ENCODE data around the gene CHL1.

Gene CHL1

DNA sequence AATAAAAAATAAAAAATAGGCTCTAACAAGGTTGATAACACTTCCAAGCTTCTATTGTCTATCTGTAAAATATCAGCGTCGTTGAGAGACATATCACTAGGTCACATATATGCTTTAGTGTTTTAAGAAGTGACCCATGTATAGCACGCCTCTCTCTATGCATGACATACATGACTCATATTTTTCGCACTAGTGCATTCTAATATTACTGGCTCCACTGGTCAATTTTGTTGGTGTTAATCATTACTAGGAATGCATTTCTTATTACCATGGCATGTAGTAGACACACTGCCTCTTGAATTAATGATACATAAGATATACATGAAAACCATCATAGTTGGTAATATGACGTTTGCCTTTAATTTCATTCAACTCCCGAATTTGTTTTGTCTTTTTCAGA lies 203.1 kb downstream of the CHL1 start:
- no peak for DNase-seq (ENCODE audit: low spot score)

DNA sequence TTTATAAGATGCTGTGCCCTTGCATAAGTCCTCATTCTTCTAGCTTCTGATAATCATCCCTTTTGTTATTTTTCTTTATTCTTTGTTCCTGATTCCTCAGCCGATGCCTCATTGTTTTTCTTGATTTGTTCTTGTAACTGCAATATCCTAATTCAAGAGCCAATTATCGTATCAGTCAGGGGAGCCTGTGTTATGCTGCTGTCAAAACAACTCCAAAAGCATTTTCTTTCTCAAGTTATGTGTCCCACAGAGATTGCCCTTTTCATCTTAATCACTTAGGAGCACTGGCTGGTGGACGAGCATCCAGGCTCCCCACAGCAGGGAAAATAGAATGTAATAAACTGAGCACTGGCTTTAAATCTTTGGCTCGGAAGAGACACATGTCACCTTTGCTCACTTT lies 207.3 kb downstream of the CHL1 start:
- no peak for DNase-seq (ENCODE audit: low spot score)

DNA sequence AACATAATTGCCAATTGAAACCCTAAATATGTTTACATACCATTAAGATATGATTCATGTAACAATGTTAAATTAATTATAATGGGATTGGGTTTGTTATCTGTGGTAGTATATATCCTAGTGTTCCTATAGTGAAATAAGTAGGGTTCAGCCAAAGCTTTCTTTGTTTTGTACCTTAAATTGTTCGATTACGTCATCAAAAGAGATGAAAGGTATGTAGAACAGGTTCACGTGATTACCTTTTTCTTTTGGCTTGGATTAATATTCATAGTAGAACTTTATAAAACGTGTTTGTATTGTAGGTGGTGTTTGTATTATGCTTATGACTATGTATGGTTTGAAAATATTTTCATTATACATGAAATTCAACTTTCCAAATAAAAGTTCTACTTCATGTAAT lies 212.4 kb downstream of the CHL1 start:
- DNase-seq (ENCODE audit: low spot score): no peak

DNA sequence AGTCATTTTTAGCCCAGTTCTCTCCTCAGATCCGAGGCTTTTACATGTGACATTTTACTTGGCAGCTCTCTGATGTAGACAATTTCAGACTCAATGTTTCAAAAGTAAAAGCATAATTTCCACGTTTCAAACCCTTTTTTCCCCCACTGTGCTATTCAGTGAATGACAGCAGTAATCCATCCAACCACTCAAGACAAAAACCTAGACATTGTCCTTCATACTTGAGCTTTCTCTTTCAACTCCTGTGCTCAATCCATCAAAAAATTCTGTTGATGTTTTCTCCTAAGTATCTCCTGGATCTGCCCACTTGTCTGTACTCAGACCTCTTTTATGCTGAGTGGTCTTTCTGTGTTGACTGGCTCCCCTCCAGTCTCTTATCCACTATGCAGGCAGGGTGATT lies 214.7 kb downstream of the CHL1 start:
- DNase-seq (ENCODE audit: low spot score): no peak

DNA sequence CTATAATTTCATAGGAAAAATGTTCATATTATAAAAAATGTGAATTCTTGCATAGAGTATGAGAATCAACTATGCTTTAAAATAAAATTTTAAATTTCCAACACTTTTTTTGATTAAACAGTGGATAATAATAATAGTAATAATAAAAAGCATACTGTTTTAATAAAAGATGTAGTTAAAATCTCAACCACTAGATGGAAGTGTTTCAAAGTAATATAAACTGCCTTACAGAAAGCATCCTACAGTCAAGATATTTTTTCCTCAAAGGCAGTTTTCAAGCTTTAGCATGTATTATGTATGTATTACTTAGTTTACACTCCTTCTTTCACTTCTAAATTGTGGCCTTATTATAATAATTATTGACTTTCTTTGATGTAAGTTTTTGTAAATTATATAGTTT lies 217.5 kb downstream of the CHL1 start:
- no peak for DNase-seq (ENCODE audit: low spot score)

DNA sequence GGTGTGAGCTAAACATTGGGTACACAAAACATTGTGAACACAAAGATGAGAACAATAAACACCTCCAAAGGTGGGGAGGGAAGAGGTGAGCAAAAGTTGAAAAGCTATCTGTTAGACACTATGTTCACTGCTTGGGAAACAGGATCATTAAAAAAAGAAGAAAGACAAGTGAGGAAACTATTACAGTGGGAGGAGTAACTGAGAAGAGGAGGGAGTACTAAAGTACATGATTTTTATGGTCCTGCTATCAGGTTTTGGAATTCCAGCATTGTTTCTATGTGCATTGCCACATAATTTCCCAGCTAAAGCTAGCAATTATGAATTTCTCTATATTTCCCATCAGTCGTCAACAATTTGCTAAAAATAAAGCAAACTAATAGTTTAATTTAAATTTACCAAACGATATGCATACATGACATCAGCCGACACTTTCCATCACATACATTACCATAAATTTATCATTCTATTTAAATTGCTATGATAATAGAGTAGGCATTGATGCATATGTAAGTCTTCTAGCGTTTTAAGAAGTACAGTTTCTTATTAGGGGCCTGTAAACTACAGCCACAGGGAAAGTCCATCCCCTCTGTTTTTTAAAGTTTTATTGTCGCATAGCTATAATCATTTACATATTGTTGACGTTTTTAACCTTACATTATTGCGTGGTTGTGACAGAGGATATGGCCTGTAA lies 221.8 kb downstream of the CHL1 start:
- no peak for DNase-seq (ENCODE audit: low spot score)

DNA sequence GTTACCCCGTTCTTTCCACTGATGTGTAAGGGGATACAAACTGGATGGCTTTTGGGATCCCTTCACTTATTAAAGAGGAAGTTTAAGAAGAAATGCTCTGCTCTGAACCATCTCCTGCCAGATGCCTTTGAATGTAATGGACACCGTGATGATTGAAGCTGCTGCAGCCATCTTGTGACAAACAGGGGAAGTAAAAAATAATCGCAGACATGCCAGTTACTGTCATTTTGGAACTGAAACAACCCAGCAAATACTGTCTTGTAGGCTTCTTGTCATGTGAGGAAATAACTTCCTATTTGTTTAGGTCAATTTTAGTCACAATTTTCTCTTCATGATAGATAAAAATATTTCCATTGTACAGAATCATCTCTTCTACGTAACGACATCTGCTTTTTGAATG lies 224.0 kb downstream of the CHL1 start:
- DNase-seq (ENCODE audit: low spot score): no peak

DNA sequence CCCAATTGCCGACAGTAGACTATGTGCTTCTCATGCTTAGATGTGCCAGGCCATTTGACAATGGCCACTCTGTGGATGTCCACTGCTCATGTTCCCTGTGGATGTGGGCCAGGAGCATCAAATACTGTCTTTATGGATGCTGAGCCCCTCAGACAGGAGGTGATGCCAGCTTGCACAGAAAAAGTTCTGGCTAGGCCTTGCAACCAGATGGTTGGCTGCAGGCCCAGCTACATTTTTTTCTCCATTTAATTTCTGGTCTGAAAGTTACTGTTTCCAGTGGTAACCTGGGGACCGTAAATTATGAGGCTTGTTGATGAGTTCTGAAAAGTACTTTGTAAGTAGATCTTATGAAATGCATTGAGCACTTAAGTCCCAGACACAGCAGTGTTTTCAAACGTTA lies 228.5 kb downstream of the CHL1 start:
- no peak for DNase-seq (ENCODE audit: low spot score)

DNA sequence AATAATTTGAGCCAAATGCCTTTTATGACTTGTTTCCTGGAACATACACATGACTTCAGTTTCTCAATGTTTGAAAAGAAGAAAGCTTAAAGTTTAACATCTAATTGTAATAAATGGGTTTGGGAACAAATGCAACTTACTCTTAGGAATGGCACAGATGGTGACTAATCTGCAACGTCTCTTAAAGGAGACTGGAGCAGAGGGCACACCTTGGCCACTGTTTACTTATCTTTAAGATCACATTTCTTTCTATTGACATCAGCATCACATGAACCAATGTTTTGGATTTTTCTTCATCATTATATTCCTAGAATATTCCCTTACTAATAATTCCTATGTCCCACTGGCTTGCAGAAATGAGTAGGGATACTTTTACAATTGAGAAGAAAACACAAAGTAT lies 229.5 kb downstream of the CHL1 start:
- DNase-seq (ENCODE audit: low spot score): no peak

DNA sequence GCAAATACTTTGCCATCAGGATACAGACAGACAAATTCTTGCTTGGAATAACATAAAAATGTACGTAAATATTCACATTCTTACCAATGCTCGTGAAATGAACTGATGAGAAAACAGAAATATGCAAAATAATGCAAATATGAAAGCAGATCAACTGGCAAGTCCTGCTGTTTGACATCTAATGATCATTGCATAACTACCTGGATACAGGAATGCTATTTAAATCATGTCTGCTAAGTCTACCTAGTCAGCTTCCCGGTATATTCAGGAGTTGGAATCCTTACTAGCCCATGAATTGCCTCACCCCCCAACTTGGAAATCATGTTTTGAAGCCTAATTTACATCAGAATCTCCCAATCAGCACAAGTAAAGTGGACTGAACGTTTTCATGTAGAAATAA lies 230.6 kb downstream of the CHL1 start:
- no peak for DNase-seq (ENCODE audit: low spot score)

DNA sequence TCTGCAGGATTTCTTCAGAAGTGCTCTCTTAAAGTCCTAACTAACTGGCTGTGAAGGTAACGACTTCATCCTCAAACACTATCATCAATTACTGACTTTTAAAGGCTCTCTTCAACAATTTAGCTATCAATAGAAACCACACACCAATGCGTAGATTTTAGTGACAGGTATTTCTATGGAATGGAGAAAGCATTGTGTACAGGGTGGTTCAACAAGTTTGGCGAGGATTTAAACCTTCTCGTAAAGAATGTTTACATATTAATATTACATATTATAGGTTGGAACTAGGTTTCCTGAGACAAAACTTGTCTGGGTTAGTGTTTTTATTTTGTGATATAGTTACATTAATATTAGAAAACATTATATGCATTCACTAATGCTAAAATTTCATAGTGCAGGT lies 233.6 kb downstream of the CHL1 start:
- no peak for DNase-seq (ENCODE audit: low spot score)

DNA sequence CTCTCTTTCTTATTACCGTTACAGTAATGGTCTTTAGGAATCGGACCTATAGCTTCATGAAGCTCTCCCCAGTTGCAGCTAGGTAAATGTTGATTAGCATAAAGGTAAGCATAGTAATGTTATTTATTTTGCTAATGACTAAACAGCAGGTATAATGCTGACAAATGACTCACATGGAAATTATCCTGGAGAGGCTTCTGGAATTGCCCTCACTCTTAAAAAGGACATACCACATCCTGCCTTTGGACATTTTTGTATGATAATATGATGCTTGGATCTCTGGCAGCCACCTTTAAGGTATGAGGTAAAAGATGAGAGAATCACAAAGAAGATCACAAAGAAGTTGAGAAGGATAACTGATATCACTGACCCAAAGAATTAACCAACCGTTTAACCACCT lies 238.6 kb downstream of the CHL1 start:
- no peak for DNase-seq (ENCODE audit: low spot score)

DNA sequence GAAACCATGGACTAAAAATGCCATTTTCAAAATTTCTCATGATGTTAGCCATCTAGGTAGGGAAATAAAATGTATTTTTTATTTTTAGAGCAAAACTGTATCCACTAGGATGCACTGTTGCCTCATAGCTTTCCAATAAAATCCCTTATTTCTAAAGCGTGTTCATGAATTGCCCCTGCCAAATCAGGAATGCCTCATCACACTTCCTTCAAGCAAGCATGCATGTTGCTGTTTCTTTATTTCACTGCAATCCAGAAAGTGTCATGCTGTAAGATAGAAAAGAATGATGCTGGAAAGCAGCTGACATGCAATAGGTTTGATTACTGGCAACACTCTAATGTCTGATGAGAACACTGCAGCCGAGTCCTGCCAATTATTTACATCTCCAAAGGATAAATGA lies 239.5 kb downstream of the CHL1 start:
- no peak for DNase-seq (ENCODE audit: low spot score)

DNA sequence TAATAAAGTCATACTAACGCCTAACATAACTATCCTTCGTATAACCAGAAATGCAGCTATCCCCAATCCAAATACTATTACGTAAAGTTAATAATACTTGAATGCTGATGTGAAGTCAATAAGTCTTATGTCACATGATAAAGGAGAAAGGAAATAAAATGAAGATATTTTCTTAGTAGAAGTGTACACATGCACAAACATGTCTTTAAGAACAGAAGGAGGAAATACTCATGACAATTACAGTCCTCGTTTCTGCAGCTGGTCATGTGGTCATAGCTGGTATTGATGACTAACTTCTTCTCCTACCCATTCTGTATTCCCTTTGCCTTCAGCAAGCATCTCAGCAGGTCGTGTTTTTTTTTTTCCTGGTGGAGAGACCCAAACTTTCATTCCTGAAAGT lies 244.3 kb downstream of the CHL1 start:
- no peak for DNase-seq (ENCODE audit: low spot score)

DNA sequence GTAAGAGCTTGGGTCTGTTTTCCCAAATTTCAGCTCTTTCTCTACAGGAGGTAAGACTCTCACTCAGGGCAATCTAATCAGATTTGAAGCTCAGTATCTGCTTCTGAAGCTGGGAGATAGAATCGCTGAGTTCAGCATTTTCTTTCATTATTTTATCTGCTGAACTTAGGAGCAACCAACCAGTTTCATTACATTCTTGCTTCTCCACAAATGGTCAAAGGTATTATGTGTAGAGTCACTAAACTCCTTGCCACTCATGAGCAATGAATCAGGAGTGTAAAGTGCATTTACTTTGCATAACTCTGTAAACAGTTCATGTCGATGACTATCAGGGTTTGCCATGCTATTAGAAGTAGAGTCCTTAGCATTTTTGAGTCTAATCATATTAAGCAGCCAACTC lies 249.4 kb downstream of the CHL1 start:
- no peak for DNase-seq (ENCODE audit: low spot score)

DNA sequence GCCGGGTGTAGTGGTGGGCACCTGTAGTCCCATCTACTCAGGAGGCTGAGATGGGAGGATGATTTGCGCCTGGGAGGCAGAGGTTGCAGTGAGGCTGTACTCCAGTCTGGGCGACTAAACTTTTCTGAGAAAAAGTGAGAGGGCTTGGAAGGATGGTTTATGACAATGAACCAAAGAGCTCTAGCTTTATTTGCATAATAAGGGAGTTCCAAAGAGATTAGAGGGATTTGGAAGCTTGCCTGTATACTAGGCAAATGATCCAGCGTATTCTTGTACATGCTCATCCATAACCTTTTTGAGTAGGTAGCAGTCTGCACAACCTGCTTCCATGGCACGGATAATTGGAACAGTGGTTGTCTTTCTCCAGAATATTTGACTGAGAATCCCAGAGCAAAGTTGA lies 251.1 kb downstream of the CHL1 start:
- no peak for DNase-seq (ENCODE audit: low spot score)

DNA sequence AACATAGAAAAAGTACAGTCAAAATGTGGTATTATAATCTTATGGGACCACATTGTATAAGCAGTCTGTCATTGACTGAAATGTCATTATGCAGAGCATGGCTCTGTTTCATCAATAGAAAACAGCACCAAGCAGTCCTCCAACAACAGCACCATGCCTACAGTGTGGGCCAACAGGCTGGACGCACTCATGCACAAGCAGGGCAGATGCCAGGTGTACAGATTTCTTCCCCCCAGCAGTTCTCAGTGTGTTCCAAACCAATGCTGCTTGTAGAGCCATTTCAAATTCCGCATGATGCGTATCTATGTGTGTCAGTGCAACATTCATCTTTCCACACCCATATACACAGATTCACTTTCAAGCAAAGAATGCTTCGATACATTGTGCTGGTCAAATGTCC lies 253.1 kb downstream of the CHL1 start:
- no peak for DNase-seq (ENCODE audit: low spot score)

DNA sequence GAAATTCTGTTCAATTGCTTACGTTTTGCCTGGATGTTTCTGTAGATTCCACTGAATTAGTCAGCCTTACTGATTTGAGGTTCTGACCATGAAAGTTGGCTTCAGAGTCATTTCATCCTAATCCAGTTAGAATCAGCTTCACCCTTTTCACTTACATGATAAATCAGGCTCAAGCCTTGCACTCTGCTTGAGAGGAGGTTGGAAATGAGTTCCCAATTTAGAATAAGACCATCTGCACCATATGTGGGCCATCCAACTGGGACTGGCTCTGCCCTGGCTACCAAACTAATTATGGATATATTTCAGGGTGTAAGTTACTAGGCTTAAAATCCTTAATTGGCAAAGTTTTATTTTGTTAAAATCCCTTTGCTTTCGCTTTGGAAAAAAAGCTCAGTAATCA lies 255.7 kb downstream of the CHL1 start:
- DNase-seq (ENCODE audit: low spot score): no peak

DNA sequence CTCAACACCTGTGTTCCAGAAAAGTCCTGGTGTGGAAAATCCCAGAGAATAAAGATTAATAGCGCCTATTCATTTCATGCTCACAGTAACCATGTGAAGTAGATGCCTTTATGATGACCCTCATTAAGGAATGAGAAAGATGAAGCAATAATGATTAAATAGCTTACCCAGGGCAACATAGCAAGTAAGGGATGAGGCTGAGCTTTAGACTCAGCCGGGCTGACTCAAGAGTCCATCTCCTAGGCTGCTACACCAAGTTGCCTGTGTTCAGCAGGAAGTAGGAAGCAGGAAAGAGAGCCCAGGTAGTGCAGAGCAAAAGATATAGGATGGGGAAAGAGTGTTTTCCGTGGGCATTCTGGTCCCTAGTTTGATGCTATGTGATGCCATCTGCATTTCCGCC lies 256.5 kb downstream of the CHL1 start:
- no peak for DNase-seq (ENCODE audit: low spot score)

DNA sequence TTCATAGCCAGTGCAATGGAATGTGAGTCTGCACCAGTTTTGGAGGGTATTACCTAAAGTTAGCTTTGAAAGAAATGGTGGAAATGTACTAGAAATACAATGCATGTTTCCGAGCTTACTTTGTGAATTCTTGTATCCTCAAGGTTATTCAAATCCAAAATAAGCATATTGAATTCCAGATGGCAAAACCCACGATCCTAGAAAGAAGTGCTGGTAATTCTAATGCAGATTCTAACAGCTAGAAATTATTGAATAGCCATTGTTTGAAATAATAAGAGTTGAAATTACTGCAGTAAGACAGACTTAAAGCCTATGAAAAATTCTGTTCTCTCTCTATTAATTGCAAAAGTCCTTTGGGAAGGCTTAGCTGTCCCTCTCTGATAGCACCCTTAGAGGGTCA lies 258.4 kb downstream of the CHL1 start:
- no peak for DNase-seq (ENCODE audit: low spot score)

DNA sequence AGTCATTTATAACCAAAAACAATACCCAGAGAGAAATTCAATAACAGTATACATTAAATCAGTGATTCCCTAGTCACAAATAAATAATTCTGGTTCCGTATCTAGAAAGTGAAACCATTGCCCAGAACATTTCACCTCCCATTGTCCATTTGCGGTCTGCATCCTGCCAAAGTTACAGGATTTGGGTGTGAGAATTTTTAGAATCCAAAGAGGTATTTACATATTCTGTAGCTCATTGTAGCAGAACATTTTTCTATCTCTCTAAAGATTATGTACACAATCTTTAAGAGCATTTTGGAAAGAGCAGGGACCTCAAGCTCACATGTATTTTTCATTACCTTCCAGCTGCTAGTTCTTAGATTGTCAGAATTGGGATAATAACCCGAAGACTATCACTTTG lies 261.6 kb downstream of the CHL1 start:
- no peak for DNase-seq (ENCODE audit: low spot score)

DNA sequence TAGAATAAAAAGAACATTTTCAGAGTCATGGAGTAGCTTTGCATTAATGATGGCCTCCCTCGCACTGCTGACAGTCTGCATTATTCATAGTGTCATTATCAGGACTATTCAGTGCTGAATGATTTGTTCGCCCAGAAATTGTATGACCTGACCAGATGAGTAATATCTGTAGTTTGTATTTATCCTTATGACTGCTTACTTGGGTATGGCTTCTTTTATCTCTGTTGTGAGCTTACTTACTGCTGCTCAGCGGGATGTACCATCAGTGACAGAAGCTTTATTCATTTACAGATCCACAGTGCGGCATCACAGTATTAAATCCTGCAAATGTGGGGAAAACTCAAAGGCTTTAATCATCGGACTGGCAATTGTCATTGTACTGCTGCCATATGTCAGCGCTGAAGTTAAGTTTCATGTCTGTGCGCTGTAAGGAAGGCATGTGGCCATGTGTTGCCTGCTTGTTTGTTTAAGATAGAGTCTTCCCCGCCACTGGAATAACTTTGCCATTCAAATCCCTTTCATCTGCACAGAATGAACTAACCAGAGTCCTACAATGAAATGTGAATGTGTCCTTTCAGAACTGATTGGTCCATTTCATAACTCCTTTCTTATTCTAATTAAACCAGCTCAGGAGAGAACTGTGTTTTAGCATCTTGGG lies 262.2 kb downstream of the CHL1 start:
- DNase-seq (ENCODE audit: low spot score): no peak

All from activated CD4-positive, alpha-beta T cell treated with anti-CD3 and anti-CD28 coated beads, Interleukin-2, Interleukin-4, amounts not matched to agents 100 ng/mL and 50 ng/mL, durations not matched to agents 16 hours and 8 hours (primary cell).